Left hindlimb (tissue), 1 donor: ENCODE measurements around the gene POLA2.
A peak's percentile ranks its signal among the peaks of the same experiment; 100 is the strongest.
"Not testable (repeated sequence)": the region's sequence is repeated elsewhere in the genome, so short reads cannot be mapped to it uniquely, and the experiment has no call there.

Experiments
- DNase-seq: peaks from one replicate; pipeline ENCODE4 v3.0.0-alpha.2; 2018

POLA2 gene

GRCh38 chr11:65261591-65262380 lies at the start of gene POLA2:
POLA2 (plus strand) TSS chr11:65261962; CDS start chr11:65262293, 331 bp downstream.
- DNase-seq = peak; percentile 97

- no peak for DNase-seq
Measured at GRCh38 chr11:65212226-65212801, 49.4 kb upstream of the POLA2 start.

- peak; percentile 56 for DNase-seq
Measured at GRCh38 chr11:65213322-65214211, 48.2 kb upstream of the POLA2 start.

- DNase-seq = no peak
Measured at GRCh38 chr11:65214212-65214845, 47.4 kb upstream of the POLA2 start.

- no peak for DNase-seq
Measured at GRCh38 chr11:65215441-65216076, 46.2 kb upstream of the POLA2 start.

GRCh38 chr11:65216830-65217229 lies 44.9 kb upstream of the POLA2 start:
- DNase-seq = no peak

- no peak for DNase-seq
Measured at GRCh38 chr11:65217441-65218423, 44.0 kb upstream of the POLA2 start.

GRCh38 chr11:65218446-65218845 lies 43.3 kb upstream of the POLA2 start:
- no peak for DNase-seq

- no peak for DNase-seq
Measured at GRCh38 chr11:65219930-65220213, 41.9 kb upstream of the POLA2 start.

- no peak for DNase-seq
Measured at GRCh38 chr11:65221026-65221425, 40.7 kb upstream of the POLA2 start.

GRCh38 chr11:65223011-65223410 lies 38.8 kb upstream of the POLA2 start:
- DNase-seq = no peak

GRCh38 chr11:65224930-65225278 lies 36.9 kb upstream of the POLA2 start:
- no peak for DNase-seq

GRCh38 chr11:65225279-65226102 lies 36.3 kb upstream of the POLA2 start:
- DNase-seq = peak; percentile 69

- DNase-seq = no peak
Measured at GRCh38 chr11:65226103-65226442, 35.7 kb upstream of the POLA2 start.

GRCh38 chr11:65227879-65228278 lies 33.9 kb upstream of the POLA2 start:
- DNase-seq = no peak

- no peak for DNase-seq
Measured at GRCh38 chr11:65236194-65237059, 25.3 kb upstream of the POLA2 start.

- DNase-seq = not testable (repeated sequence)
Measured at GRCh38 chr11:65238302-65238701, 23.5 kb upstream of the POLA2 start.

GRCh38 chr11:65241134-65241533 lies 20.6 kb upstream of the POLA2 start:
- DNase-seq = no peak

GRCh38 chr11:65241692-65242091 lies 20.1 kb upstream of the POLA2 start:
- no peak for DNase-seq

- no peak for DNase-seq
Measured at GRCh38 chr11:65242389-65242788, 19.4 kb upstream of the POLA2 start.
